ENCODE results near the gene ITM2C.

The ITM2C gene

DNA sequence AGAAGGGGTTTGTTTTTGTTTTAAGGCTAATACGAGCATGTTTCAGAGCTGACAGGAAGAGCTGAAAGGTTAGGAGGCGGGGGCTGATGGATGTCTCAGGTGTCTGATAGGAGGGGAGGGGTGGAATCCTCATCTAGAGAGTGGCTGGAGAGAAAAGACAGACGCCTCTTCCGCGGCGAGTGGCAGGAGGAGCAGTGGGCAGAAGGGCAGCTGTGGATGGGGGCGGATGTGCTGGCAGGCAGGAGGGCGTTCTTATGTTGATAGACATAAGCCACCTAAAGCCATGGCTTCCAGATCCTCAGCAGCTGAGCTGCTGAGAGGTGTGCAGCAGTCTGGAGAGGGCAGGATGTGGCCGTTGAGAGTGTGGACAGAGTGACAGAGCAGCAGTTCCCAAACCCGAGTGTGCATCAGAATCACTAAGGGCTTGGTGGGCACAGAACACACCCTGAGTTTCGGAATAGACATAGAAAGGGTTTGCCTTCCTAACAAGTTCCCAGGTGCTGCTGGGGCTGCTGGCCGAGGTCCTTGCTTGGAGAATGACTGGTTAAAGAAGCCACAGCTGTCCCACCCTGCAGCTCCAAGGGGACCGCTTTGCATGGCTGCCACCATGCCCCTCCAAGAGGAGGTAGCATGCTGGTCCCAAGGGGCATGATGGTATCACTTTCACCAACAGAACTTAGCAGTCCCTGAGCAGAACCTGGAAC is 3.0 kb upstream of the ITM2C start:
- DNase-seq = no peak

GRCh38 chr2:230862292-230862691 is 2.5 kb upstream of the ITM2C start:
- DNase-seq = no peak

- no peak for DNase-seq
Measured at GRCh38 chr2:230863031-230863430, 1.7 kb upstream of the ITM2C start.

DNA sequence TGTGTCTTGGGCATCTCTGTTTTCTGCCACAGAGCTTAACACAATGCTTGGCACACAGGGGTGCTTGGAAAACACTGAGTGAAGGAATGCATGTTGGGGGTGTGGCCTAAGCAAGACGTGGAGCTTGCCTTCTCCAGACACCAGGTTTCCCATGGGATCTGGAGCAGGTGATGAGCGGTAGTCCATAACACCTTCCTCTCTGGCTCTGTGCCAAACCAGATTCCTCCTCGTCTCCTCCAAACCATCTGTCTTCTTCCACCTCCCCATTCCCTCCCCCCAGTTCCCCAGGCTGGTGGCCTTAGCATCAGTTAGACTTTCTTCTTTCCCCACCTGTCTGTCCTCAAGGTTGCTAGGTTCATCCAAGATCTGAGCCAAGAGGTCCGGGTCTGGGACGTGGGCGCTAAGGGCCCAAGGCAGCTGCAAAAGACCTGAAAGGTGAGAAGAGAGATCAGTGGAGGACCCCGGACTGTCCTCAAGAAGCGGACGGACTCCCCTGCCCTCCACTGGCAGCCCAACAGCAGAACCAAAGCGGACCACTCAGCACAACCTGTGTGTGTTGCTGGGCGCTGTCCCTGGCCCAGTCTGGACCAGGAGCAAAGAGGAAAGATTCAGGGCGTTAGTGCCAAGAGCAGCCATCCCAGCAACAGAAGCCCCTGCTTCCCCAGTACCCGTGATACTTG is 1.2 kb upstream of the ITM2C start:
- DNase-seq = peak; percentile 76

DNA sequence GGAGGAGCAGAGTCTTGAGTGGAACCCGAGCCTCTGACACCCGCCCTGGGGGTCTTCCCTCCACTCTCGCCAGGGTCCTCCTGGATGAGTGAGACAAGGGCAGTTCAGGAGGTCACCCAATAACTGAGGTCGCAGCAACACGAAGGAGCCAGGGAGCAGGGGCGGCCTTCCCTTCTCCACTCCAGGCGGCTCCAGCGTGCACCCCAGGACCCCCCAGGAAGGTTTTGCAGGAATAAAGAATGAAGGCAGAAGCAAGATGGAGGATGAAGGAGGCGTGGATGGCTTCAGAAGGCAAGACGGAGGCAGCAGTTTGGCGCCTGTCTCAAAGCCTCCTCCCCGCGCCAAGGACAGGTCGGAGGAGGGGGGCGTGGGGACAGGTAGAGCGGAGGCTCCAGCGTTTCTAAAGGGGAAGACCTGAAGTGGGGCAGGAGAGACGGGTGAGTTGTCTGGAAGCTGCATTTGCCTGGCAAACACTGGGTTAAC is 579 bp upstream of the ITM2C start:
- DNase-seq = no peak

DNA sequence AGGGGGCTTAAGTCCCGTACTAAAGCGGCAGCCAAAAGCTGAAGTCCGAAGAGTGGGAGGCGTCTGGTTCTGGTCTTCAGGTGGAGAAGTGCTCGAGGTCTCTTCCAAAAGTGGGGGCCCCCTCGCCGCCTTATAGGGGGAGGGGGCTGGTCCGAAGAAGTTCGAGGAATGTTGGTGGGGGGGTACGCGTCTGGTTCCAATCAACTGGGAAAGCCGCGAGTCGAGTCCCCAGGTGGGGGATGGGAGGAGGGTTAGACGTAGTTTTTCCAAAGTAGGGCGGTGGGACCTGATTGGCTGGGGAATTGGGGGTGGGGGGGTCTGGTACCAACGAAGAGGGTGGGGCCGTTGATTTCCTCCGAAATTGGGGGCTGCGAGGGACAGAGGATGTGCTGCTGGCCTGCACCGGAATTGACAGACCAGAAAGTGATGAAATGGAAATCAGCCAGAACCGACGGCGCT is 594 bp downstream of the ITM2C start:
- no peak for DNase-seq

GRCh38 chr2:230865766-230866755 is 1.3 kb downstream of the ITM2C start:
- no peak for DNase-seq

DNA sequence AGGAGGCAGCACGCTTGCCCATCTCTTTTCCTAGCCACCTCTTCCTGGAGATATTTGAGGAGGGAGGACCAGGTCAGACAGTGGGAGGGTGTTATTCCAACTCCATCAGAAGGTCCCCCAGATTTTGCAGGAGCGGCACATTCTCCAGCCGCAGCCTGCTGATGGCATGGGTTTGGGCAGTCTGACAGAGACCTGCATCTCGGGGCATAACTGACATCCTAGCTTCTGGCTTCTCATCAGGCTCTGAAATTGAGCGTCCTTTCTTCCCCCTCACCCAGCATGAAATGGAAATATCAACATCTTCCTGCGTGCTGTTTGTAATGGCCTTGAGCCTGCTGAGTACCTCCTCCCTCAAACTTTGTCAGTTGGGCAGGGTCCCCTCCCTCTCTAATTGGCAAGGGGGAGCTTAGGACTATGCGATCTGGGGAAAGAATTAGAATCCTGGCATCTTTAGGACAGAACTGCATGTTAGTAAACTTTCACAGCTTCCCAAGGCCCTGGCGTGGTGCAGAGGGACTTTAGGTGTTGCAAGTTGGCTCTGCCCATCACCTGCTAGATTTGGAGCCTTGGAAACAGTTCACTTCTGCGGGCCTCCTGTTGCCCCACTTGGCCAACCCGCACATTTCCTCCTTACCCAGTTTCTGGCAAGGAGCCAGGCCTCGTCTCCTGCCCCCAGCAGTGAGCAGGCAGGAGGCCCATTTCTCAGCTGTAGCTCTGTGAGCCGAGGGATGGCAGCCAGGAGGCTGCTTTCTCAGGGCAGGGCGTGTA is 2.2 kb downstream of the ITM2C start:
- DNase-seq = peak; percentile 4

DNA sequence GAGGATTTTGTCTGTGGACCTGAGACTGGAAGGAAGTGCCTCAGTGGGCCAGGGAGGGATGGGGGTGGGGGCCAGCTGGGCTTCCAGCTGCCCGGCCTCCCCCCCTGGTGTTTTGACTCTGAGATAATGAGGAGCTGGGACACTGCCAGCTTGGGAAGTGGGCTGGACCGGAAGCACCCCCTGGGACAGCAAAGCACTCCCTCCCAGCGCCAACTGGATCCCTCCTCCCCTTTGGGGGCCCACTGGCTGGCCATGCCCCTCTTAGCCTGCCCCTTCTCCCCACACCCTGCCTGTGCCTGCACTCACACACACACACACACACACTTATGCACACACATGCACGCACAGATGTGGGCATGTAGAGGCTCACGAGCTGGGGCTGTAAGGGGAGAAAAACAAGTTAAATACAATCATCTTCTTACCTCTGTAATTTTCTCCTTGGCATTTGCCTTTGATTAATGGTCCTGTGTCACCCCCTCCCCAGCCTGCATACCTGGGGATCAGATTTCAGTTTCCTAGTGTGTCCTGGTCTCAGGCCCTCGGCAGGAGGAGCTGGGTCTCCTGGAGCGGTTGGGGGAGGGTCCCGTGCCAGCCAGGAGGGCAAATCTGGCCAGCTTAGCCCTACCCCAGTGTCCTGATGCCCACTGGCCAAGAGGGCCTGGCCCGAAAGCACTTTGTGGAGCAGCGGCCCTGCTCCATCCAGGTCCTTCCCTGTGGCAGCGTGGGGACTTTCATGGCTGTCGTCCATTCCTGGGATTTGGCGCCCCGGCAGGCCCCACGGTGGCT is 3.6 kb downstream of the ITM2C start:
- DNase-seq = no peak

DNA sequence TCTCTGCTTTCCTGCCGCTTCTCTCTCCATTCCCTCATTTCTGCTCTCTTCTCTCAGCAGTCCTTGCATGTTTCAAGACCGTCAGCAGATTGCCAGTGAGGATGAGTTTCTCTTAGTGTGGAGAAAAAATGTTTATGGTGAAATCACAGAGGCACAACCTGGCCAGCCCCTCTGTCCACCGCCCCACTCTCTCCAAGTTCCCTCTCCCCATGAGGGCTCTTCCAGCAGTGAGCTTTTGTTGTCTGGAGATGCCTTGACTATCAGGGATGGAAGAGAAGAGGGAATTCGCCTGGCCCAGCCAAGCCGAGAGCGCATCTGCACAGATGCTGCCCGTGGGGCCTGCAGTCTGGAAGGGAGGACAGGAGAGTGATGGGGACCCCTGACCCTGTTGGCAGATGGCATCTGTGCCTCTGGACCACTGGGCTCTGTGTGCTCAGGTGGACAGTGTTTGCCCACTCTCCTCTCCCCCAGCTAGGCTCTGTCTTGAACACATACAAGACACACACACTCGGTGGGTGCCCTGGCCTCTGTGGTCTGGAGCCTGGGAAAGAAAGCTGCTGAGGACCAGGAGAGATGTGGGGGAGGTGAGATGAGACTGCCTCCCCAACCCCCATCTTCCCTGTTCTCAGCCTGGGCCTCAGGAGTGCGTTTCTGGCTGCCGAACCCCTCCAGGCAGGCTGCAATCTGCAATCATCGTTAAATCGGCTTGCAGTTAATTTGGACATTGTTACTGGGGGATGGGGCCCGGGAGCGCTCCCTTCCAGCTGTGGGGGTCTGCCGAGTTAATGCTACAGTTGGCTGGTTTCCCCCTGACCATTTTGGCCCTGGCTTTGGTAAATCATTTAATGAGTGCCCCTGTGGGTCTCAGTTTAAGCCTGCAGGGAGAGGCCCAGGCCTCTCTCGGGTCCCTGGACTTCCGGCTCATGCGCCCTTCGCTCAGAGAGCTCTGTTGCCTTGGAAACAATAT is 4.5 kb downstream of the ITM2C start:
- no peak for DNase-seq

DNA sequence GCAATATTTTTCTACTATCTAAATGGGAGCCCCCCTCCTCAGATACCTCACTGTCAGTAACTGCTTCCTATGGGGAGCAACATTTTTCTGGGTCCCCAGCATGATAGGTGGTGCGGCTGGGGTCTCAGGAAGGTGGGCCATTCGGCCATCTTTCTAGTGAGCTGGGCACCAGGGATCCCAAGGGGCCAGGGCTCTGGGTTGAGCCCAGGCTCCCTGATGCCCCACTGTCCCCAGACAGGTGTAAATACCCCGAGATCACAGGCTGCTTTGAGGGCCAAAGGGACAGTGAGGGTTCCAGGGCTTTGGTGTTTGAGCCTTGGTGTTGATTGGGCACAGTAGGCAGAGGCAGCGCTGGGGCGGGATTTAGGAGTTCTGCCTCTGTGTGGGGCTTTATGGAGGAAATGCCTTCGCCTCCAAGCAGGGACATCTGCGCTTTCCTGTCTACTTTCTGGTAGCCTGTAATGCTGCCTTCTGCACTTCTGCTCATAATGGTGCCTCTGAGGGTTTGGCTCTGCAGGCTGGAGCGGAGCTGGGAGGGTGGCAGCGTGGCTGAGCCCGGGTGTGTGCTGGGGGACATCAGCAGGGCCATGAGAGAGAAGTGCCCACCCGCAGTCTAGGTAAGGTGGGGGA is 5.3 kb downstream of the ITM2C start:
- no peak for DNase-seq

DNA sequence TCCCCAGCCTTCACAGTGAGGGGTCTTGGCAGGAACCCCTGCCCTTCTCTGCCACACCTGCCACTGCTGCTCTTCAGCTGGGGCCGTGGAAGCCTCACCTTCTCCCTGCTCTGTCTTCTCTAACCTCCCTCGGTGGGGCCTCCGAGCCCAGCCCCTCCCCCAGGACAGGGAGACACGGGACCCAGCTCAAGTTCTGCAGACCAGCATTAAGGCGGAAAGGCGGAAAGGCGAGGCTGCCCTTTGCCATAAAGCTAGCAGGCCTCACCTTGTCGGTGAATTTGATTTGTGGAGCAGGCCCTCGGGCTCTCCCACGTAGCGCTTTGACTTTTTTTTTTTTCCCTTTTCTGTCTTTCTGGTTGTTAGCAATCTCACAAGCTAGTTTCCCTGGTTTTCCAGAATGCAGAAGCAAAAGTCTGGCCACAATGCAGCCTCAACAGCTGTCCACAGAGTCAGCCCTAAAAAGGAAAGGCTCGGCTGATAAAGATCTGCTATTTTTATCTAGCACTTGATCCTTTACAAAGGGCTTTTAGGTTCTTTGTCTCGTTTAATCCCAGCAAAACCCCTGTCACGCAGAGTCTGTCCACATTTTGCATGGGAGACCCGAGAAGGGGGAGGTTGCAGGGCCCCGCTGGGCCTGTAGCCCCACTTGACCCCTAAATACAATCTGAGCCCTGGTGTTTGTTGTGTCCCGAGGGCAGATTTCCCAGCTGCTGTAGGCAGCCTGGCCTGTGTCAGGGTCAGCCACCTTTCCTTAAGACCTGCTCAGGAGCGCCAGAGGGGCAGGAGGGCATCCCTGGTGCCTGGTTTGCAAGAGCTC is 6.0 kb downstream of the ITM2C start:
- no peak for DNase-seq

DNA sequence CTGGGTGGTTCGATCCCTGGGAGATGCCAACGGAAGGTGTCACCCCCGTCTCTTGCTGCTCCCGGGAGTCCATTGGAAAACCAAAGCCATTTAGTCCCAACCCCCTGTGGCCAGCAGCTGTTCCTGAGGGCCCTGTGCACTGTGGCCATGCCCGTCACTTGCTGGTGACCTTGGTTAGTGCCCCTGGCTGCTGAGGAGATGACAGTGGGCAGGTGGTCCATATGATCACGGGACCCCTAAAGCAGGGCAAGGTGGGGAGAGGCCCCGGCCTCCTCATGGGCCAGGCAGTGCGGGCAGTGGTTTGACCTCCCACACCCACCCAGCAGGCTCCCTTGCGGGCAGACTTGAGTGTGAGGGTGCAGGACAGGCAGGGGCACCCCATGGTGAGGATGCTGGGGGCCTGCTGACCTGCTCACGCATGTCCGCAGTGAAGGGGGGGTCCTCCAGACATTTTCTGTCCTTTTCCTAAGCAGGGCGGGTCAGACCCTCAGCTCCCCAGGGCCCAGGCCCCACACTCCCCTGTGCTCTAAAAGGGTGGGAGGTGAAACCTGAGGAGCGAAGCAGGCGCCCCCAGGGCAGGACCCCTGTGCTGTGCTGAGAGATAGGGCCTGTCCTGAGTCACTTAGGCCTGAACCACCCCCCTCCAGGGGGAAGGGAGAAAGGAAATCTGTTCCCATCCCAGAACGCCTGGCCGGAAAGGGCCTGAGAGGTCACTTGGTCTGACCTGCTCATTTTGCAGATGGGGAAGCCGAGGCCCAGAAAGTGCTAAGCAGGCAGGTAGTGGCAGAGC is 6.8 kb downstream of the ITM2C start:
- no peak for DNase-seq

GRCh38 chr2:230872151-230872967 is 7.6 kb downstream of the ITM2C start:
- DNase-seq = no peak

GRCh38 chr2:230872968-230873660 is 8.4 kb downstream of the ITM2C start:
- DNase-seq = no peak

- no peak for DNase-seq
Measured at GRCh38 chr2:230873661-230874401, 9.1 kb downstream of the ITM2C start.

All from NCI-H2171 treated with DMSO at 0.1 percent for 48 hours (cell line).